NCI-H1048 (cell line): Measurements from ENCODE around the gene PRAME.
"Not testable (repeated sequence)": the region's sequence is repeated elsewhere in the genome, so short reads cannot be mapped to it uniquely, and the experiment has no call there.

Source experiments
- DNase-seq: peaks from one replicate; lab custom pipeline; 2025; lab: John Stamatoyannopoulos, UW

The PRAME gene

GRCh38 chr22:22550789-22551434 is 8.2 kb downstream of the PRAME start:
- no peak for DNase-seq

GRCh38 chr22:22548910-22549309 is 10.2 kb downstream of the PRAME start:
- DNase-seq = no peak

GRCh38 chr22:22548317-22548716 is 10.7 kb downstream of the PRAME start:
- DNase-seq = no peak

- DNase-seq = no peak
These were observed 11.3 kb downstream of the PRAME start for GRCh38 chr22:22547692-22548300.

GRCh38 chr22:22547226-22547625 is 11.8 kb downstream of the PRAME start:
- DNase-seq = no peak

- no peak for DNase-seq
These were observed 12.6 kb downstream of the PRAME start for GRCh38 chr22:22546490-22546889.

GRCh38 chr22:22545084-22545483 is 14.0 kb downstream of the PRAME start:
- no peak for DNase-seq

- DNase-seq = no peak
These were observed 20.7 kb downstream of the PRAME start for GRCh38 chr22:22538226-22538989.

- DNase-seq = no peak
These were observed 22.1 kb downstream of the PRAME start for GRCh38 chr22:22536916-22537315.

GRCh38 chr22:22536515-22536914 is 22.6 kb downstream of the PRAME start:
- no peak for DNase-seq

- DNase-seq = no peak
These were observed 23.4 kb downstream of the PRAME start for GRCh38 chr22:22535662-22536061.

- DNase-seq = no peak
These were observed 24.3 kb downstream of the PRAME start for GRCh38 chr22:22534604-22535415.

- DNase-seq = no peak
These were observed 25.2 kb downstream of the PRAME start for GRCh38 chr22:22533863-22534262.

GRCh38 chr22:22533417-22533816 is 25.6 kb downstream of the PRAME start:
- no peak for DNase-seq

- DNase-seq = not testable (repeated sequence)
These were observed 26.5 kb downstream of the PRAME start for GRCh38 chr22:22532547-22533071.

GRCh38 chr22:22531770-22532546 is 27.1 kb downstream of the PRAME start:
- DNase-seq = no peak

GRCh38 chr22:22528780-22529179 is 30.3 kb downstream of the PRAME start:
- no peak for DNase-seq

GRCh38 chr22:22527312-22527711 is 31.8 kb downstream of the PRAME start:
- DNase-seq = no peak

- DNase-seq = no peak
These were observed 32.7 kb downstream of the PRAME start for GRCh38 chr22:22526125-22526912.

- DNase-seq = no peak
These were observed 35.6 kb downstream of the PRAME start for GRCh38 chr22:22523494-22523893.

GRCh38 chr22:22521631-22522030 is 37.4 kb downstream of the PRAME start:
- no peak for DNase-seq
